Chondrocyte (in vitro differentiated cells): ENCODE data around the gene IP6K3. TPM values are rescaled to one million over a fixed set of nuclear protein-coding genes. Genes with fewer than 3 reads are reported as not detected.

Experiments used
- DNase-seq: peaks from one replicate; pipeline ENCODE4 v3.0.0; 2021; ENCODE audit warnings: mixed read lengths, low spot score
- H3K27ac Mint-ChIP-seq: one replicate; pipeline ENCODE4 v1.8.0; 2021; ENCODE audit warnings: mild to moderate bottlenecking, moderate library complexity, mixed read lengths; ENCODE audit not compliant: unreplicated experiment
- H3K27me3 Mint-ChIP-seq: 2 replicates; pipeline ENCODE4 v1.8.0; 2021; ENCODE audit warnings: low read depth, mixed read lengths
- H3K36me3 Mint-ChIP-seq: 2 replicates; pipeline ENCODE4 v1.8.0; 2021; ENCODE audit warnings: low read depth, mixed read lengths
- H3K4me1 Mint-ChIP-seq: 2 replicates; pipeline ENCODE4 v1.8.0; 2021; ENCODE audit warnings: low read depth, mild to moderate bottlenecking, mixed read lengths
- H3K4me3 Mint-ChIP-seq: one replicate; pipeline ENCODE4 v1.8.0; 2021; ENCODE audit warnings: mild to moderate bottlenecking, moderate library complexity, mixed read lengths; ENCODE audit not compliant: unreplicated experiment
- H3K9me3 Mint-ChIP-seq: 2 replicates; pipeline ENCODE4 v1.8.0; 2021; ENCODE audit warnings: low read depth, mixed read lengths
- total RNA-seq: library from RNA; stranded (reverse); gene quantifications from 3 replicates; pipeline ENCODE4 v1.2.1, GENCODE V29; 2021
- TF ChIP-seq, protein P1 (sequence below): fragments of 200-600 bp; sonication (generic); IDR thresholded peaks from 2 replicates; pipeline ENCODE4 v1.5.0; 2021; ENCODE audit warnings: antibody characterized with exemption, mild to moderate bottlenecking, moderate library complexity

The IP6K3 gene
- total RNA-seq, 1 donor from 2014 or later, result 6.5 TPM

DNA sequence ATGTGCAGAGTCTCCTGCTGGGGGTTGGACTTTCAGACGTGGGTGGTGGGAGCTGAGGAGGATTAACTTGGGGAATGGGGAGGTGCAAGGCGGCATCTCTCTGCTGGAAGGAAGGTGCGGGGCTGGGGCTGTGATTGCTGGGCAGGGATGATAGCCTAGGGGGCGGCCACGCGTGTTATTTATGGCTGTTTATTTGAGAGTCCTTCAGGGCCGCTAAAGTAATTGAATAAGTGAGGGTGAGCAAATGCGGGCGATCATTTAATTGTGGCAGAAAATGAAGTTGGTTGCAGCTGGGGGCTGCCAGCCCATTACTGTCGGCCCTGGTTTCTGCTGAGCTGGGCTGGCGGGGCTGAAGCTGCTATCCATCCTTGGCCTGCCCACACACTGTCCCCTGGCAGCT, 7.5 kb upstream of the IP6K3 start:
- DNase-seq, result no peak
- Mint-ChIP-seq H3K4me3 (no peak overlapping the region), H3K4me1 (peaks cover 8% of the 10 kb centered on the region), H3K27me3 (no peaks in the 10 kb centered on the region), H3K9me3 (no peaks in the 10 kb centered on the region), H3K27ac (no peak overlapping the region), H3K36me3 (no peaks in the 10 kb centered on the region)
- TF ChIP-seq, protein P1, sequence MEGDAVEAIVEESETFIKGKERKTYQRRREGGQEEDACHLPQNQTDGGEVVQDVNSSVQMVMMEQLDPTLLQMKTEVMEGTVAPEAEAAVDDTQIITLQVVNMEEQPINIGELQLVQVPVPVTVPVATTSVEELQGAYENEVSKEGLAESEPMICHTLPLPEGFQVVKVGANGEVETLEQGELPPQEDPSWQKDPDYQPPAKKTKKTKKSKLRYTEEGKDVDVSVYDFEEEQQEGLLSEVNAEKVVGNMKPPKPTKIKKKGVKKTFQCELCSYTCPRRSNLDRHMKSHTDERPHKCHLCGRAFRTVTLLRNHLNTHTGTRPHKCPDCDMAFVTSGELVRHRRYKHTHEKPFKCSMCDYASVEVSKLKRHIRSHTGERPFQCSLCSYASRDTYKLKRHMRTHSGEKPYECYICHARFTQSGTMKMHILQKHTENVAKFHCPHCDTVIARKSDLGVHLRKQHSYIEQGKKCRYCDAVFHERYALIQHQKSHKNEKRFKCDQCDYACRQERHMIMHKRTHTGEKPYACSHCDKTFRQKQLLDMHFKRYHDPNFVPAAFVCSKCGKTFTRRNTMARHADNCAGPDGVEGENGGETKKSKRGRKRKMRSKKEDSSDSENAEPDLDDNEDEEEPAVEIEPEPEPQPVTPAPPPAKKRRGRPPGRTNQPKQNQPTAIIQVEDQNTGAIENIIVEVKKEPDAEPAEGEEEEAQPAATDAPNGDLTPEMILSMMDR, result no peak

DNA sequence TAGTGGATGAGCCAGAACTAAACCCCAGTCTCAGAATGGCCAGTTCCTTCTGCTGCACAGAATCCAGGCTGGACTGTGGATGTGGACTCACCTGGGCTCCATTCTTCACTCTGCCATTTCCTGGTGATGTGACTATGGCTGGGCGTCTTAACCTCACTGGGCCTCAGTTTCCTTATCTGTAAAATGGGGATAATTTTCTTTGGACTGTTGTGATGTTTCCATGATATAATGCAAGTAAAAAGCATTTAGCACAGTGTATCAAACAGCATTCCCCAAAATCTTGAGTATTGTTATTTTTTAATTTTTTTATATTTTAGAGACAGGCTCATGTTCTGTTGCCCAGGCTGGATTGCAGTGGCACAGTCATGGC, 5.9 kb upstream of the IP6K3 start:
- no peak for DNase-seq
- Mint-ChIP-seq H3K9me3 (no peaks in the 10 kb centered on the region), H3K4me3 (no peak overlapping the region), H3K27me3 (no peaks in the 10 kb centered on the region), H3K4me1 (peaks cover 7% of the 10 kb centered on the region), H3K27ac (no peak overlapping the region), H3K36me3 (no peaks in the 10 kb centered on the region)
- TF ChIP-seq, protein P1, result no peak

DNA sequence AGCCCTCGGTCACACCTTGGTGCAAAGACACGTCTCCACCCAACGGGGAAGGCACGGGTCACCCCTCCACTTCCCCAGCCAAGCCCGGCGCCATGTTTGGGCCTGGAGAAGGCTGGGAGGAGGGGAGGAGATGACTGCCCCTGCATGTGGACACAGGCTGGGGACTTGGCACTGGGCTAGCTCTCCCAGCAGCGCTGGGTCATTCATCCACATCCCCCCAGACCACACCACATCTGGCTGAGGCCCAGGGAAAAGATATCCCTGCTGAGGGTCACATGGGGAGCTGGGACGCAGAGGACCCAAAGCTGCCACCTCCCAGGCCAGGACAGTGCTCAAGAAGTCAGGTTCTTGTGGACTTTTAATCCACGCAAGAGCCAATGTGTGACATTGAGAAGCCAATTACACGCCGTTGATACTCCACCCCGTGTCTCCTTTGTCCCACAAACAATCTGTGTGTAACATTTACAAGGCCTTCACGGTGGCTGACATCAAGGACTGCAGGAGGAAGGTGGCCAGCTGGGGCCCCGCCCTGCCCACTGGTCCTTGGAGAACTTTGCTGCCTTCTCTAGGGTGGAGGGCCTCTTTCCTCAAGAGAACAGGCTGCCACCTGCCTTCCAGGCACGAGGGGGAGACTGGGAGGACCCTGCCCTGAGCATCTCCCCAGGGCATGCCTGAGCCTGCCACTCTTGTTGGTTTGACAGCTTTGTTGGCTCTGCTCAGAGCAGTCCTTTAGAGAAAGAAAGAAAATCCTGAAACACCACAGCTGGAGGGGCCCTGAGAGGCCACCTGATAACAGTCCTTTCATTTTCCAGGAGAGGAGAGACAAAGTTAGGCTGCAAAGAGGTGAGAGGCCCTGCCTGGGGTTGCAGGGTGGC, 5.3 kb upstream of the IP6K3 start:
- H3K36me3 Mint-ChIP-seq, result no peaks in the 10 kb centered on the region
- H3K4me1 Mint-ChIP-seq, result peaks cover 14% of the 10 kb centered on the region
- H3K27me3 Mint-ChIP-seq, result no peaks in the 10 kb centered on the region
- H3K4me3 Mint-ChIP-seq, result no peak overlapping the region
- no peak overlapping the region for H3K27ac Mint-ChIP-seq
- no peaks in the 10 kb centered on the region for H3K9me3 Mint-ChIP-seq
- no peak for DNase-seq
- TF ChIP-seq, protein P1, result no peak

DNA sequence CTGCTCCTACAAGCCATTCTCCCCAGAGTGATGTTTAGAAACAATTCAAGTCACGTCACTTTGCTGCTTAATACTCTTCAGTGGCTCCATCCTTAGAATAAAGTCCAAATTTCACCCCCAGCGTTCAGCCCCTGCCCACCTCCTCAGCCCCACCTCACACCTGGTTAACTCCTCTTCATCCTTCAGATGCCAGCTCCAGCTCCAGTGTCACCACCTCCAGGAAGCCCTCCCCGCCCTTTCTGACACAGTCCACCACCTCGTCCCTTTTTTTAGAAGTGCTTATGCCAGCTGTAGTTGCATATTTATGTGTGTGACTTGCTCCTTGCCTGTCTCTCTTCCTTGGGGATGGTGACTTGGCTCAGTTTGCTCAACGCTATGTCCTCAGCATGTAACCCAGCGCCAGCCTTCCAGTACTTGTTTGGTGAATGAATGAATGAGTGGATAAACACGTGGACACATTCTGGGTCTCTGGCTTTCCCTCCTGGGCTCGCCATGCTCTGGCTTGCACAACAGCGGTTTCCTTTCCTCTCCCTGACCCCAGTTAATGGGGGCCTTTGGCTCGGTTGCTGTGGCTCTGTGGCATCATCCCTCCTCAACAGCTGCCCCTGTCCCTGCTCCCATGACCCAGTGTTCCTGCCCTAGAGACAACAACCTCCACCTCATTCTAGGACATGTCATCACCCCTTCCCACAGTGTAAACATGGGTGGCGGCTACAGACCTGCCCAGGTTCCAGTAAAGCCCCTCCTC, 3.7 kb upstream of the IP6K3 start:
- TF ChIP-seq, protein P1, result no peak

DNA sequence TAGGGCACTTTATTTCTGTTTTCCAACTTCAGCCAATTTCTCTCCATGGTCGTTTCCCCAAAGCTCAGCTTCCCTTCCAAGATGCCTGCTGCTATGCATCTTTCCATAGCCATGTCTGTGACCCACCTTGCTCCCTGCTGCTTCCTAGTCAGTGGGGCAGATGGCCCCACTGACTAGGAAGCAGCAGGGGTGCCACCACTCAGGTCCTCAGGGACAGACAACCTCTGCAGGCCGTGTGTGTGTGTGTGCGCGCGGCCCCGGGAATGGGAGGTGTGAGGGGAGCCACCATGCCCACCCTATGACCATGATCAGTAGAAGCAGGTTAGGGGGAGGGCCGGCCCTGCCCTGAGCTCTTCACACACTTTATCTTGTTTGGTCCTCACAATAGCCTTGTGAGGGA, 2.7 kb upstream of the IP6K3 start:
- TF ChIP-seq, protein P1, result no peak
- peaks cover 38% of the 10 kb centered on the region for H3K4me1 Mint-ChIP-seq
- no peak for DNase-seq
- no peaks in the 10 kb centered on the region for H3K9me3 Mint-ChIP-seq
- H3K27me3 Mint-ChIP-seq, result no peaks in the 10 kb centered on the region
- H3K27ac Mint-ChIP-seq, result no peak overlapping the region
- no peak overlapping the region for H3K4me3 Mint-ChIP-seq
- H3K36me3 Mint-ChIP-seq, result no peaks in the 10 kb centered on the region

More for the DNA sequence above, 3.7 kb upstream of the IP6K3 start:
- H3K36me3 Mint-ChIP-seq, result no peaks in the 10 kb centered on the region
- no peak overlapping the region for H3K4me3 Mint-ChIP-seq
- H3K27ac Mint-ChIP-seq, result no peak overlapping the region
- peaks cover 29% of the 10 kb centered on the region for H3K4me1 Mint-ChIP-seq
- no peak for DNase-seq
- H3K27me3 Mint-ChIP-seq, result no peaks in the 10 kb centered on the region
- no peaks in the 10 kb centered on the region for H3K9me3 Mint-ChIP-seq
